NCI-H1417 treated with DMSO at 0.1 percent for 48 hours (cell line): ENCODE data around the gene CFAP68.
A peak's percentile ranks its signal among the peaks of the same experiment; 100 is the strongest.
"Not testable (repeated sequence)": the region's sequence is repeated elsewhere in the genome, so short reads cannot be mapped to it uniquely, and the experiment has no call there.

Source experiments
- DNase-seq: peaks from one replicate; lab custom pipeline; 2025; lab: John Stamatoyannopoulos, UW

Gene CFAP68

DNA sequence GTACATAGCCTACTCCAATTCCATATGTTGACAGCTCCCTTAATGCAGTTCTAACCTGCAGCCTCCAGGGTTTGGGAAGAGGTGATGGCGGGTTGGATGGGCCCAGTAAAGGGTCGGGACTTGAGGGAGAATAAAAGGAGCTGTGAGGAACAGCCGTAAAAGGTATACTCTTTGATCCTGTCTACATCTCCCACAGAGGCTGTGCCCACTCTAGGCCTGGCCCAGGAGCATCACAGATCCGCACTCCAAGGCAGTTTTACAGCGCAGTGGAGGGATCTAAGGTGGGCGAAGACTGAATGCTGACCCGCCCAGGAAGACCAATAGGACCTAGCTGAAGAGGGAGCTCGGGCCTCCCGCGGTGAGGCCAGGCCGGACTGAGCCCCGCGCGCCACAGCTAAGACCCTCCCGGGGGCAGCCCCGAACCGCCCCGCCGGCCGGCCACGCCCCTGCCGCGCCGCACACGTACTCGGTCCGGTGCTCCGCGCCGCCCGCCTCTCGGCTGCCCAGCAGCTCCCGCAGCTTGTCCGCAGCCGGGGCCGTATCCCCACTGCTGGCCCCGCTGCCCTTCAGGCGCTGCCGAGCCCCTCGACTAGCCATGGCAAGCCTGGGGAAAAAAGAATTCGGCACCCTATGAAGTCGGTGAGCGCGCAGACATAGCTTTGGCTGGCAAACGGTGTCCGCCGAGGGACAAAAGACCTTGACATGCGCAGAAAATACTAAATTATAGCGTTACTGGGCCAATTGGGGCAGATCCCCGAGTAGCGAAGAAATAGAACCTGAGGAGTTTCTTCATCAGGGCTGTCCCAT lies 8.3 kb upstream of the CFAP68 start, which contains the start of gene ALG9:
TSS of gene ALG9 (minus strand) at position 696 of the 807 bp plus-strand sequence. CDS start at position 597, 99 bp downstream.
- peak; percentile 52 for DNase-seq

- DNase-seq = no peak
Observed at GRCh38 chr11:111871693-111872161, 7.6 kb upstream of the CFAP68 start.

DNA sequence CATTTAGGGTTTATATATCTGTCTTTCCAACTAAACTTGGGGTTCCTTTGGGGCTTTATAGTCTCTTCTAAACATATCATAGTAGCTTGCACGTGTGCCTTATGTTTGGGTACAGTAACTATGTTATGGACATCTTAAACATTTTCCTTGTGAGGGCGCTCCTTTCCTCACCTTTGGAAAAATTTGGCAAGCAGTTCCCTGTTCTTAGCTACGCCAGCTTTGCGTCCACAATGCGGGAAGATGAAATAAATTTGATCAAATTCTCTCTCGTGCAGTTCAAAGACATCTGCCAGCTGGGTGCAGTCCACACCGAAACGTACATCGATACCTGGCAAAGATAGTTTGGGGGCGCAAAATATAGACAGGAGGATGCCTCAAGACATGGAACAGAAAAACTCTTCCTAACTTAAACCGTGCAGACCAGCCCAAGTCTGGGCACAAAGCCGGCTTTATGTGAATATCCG lies 924 bp upstream of the CFAP68 start:
- DNase-seq = peak; percentile 47

DNA sequence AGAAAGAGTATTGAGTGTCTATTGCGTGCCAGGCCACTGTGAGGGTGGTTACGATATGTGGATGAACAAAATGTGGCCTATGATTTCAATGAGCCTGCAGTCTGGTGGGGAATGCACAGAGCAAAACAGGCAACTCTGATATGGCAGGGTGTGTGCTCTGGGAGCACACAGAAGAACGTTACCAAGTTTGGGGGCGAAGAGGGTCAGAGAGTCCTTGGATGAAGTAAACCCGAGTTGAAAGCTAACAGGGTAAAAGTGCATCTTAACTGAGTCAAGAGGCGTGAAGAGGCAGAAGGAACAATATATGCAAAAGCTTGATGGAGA lies 258 bp downstream of the CFAP68 start:
- no peak for DNase-seq

GRCh38 chr11:111882202-111882601 lies 2.9 kb downstream of the CFAP68 start:
- no peak for DNase-seq

GRCh38 chr11:111885053-111885452 lies 5.7 kb downstream of the CFAP68 start:
- DNase-seq = not testable (repeated sequence)

DNA sequence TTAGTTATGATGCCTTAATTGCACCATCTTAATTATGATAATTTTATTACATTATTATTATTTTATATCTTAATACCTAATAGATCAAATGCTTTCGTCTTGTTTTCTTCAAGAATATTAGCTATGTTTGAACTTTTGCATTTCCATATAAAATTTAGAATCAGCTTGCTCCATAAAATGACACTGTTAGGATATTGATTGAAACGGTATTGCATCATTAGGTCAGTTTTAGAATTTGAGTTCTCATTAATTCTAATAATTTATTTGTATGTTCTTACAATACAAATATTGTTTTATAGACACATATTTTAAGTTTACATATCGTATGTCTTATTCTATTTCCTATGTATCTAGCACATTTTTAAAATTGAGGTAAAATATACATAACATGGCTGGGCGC lies 6.7 kb downstream of the CFAP68 start:
- no peak for DNase-seq

DNA sequence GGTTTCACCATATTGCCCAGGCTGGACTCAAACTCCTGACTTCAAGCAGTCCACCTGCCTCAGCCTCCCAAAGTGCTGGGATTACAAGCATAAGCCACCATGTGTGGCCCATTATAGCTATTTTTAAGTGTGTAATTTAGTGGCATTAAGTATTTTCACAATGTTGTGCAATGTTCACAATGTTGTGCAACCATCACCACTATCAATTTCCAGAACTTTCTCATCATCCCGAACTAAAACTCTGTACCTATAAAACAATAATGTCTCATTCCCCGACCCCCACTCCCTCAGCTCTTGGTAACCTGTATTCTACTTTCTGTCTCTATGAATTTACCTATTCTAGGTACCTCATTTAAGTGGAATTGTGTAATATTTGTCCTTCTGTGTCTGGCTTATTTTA lies 7.5 kb downstream of the CFAP68 start:
- no peak for DNase-seq

- DNase-seq = no peak
Observed at GRCh38 chr11:111905411-111905810, 26.1 kb downstream of the CFAP68 start.

DNA sequence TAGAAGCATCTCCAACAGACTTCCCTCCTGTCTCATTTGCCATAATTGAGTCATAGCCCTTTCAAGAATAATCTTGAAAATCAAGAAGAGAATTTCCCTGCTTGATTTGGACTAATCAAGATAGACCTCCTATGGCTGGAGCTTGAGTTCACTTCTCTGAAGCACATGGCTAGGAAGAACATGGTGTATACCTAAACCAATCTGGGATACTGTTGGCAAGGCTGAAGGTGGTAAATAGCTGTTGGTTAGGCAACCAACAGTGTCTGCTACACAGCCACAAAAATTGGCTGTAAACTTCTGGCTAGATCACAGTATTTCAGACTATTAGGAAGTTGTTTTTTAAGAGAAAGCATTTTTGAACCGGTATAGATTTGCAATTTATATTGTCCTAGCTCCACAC lies 27.3 kb downstream of the CFAP68 start:
- no peak for DNase-seq

- no peak for DNase-seq
Observed at GRCh38 chr11:111908639-111909305, 29.4 kb downstream of the CFAP68 start.

GRCh38 chr11:111909378-111909777 lies 30.0 kb downstream of the CFAP68 start:
- DNase-seq = no peak

DNA sequence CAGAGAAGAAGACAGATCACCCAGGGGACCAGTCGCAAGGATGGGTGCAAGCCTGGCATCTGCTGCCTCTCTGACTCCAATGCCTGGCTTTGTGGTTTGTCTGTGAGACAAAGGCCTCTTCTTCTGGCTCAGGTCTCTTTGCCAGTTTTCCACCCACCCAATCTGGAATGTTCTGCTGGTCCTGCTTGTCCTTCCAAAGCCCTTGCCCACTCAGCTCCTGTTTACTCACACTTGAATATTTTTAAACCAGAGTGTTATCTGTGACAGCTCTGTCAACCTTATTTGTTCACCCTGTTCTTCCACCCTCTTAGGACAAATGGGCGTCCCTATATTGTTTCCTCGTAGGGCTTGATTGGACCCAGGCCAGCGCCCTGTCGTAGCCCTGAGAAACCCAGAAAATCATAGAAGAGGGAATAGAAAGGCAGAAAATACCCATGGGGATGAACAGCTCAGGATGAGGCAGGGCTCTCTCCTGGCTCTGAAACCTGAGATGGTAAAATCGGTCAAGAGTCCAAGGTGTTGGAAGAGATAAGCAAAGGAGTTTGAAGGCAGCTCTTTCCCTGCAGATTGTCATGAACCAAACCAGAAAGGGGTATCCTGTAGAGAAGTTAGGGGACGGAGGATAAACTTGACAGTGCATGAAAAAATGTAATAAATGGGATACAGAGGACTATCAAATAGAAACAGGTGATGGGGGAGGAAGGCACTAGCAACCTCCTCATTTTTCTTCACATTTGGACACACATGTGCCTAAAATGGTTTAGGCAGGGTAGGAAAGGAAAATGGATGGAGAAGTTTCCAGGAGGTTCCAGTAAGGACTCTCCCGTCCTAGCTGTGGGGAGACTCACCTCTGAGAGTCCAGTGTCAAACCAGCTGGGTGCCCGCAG lies 31.6 kb downstream of the CFAP68 start:
- no peak for DNase-seq

DNA sequence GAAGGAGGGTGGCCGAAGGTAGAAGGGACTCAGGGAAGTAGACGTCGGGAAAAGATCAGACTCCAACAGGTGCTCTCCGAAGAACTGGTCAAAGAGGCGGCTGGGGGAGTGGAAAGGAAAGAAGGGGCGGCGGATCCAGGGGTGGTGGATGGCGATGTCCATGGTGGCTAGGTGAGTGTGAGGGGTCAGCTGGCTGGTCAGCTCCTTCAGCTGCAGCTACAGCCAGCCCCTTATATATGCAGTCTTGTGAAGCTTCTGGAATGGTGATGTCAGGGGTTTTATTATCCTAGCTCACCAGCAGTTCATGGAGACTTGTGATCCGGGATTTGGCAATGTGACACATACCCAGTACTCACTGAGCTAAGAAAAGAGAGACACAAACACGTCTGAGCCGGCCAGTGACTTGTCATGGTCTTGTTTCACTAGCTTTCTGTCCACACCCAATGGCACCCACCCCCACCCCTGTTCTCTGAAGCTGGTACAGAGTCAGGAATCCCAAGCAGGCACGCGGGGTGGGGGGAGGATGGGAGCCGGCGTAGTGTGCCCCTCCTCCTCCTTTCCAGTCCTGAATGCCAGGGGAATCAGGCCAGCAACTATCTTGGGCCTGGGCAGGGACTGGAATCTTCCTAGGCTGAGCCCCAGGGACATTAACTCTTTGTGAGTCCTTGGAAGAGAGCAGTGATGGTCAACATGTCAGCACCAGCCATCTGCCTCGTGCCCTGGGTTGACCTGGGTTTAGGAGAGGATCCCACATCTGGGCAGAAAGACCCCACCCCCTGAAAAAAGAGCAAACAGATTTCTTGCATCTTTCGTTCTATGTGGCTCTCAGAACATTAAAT lies 32.4 kb downstream of the CFAP68 start, which contains the start of gene CRYAB:
TSS of gene CRYAB (minus strand) at position 208 of the 839 bp plus-strand sequence. CDS start at position 162, 46 bp downstream.
- DNase-seq = no peak

DNA sequence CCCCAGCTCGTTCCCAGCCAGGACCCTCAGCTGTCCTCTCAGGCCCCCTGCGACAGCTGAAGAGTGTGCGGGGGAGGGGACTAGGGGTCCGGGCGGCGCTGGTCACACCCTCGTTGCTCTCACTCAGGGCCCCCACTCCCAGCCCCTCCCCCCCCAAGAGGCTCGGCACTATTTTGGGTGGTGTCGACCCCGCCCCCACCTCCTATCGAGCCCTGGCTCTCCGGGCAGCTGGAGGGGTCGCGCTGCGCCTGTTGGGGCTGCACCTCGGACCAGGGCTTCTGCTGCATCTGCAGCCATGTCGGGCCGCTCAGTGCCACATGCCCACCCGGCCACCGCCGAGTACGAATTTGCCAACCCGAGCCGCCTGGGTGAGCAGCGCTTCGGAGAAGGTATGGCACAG lies 33.2 kb downstream of the CFAP68 start, which contains the start of gene HSPB2:
TSS of gene HSPB2 (plus strand) at position 200 of the 400 bp plus-strand sequence. CDS start at position 296, 96 bp downstream.
- no peak for DNase-seq

DNA sequence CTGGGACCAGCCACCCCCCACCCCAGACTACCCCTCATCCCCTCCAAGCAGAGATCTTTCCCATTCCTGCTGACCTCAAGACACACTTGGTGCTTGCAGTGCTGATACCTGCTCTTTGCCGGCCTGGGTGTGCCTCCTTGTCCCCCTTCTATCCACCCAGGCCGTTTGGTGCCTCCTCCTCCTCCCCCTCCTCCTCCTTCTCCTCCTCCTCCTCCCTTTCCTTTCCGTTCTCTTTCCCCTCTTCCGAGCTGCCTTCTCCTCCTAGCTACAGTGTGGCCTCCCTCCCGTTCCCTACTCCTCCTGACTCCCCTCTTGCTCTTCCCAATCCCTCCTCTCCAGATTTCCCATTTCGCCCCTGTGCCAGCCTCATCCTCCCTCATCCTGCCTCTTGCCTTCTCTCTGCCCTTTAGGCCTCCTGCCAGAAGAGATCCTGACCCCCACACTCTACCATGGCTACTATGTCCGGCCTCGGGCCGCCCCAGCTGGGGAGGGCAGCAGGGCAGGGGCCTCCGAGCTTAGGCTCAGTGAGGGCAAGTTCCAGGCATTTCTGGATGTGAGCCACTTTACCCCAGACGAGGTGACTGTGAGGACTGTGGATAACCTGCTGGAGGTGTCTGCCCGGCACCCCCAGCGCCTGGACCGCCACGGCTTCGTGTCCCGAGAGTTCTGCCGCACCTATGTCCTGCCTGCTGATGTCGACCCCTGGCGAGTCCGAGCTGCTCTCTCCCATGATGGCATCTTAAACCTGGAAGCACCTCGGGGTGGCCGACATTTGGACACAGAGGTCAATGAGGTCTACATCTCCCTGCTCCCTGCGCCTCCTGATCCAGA lies 33.9 kb downstream of the CFAP68 start:
- DNase-seq = no peak

DNA sequence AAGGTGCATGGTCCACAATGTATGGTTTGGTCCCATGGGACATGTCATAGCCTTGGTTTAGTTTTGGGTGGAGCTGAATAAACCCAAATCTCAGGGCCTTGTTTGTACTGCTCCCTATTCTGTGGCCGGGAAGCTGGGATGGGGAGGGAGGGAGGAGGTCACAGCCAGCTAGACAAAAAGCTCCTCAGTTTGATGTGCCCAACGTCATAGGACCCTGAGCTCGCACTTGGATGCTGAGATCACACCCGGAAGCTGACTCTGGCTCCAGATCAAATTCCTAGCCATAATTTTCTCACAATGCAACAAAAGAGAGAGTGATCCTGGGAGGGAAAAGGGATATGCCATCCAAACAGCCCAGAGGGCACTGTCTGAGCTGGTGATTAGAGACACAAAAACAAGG lies 34.7 kb downstream of the CFAP68 start:
- no peak for DNase-seq

DNA sequence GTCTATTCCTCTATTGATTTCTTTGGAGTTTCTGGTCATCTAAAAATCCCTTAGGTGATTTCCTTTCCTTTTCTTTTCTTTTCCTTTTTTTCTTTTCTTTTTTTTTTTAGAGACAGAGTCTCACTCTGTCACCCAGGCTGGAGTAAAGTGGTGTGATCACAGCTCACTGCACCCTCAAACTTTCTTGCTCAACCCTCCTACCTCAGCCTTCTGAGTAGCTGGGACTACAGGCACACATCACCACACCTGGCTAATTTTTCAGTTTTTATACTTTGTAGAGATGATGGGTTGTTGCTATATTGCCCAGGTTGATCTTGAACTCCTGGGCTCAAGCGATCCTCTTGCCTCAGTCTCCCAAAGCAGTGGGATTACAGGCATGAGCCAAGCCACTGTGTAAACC lies 37.4 kb downstream of the CFAP68 start:
- DNase-seq = no peak

DNA sequence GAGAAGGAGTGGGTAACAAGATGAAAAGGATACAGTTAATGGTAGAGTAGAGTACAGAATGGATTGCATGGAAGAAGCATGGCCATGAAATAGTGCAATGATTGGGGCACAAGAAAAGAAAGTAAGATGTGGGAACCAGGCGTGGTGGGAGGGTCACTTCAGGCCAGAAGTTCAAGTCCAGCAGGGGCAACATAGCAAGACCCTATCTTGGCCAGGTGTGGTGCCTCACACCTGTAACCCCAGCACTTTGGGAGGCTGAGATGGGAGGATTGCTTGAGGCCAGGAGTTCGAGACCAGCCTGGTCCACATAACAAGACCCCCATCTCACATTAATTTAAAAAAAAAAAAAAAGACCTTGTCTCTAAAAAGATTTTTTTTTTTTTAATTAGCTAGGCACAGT lies 38.0 kb downstream of the CFAP68 start:
- no peak for DNase-seq

DNA sequence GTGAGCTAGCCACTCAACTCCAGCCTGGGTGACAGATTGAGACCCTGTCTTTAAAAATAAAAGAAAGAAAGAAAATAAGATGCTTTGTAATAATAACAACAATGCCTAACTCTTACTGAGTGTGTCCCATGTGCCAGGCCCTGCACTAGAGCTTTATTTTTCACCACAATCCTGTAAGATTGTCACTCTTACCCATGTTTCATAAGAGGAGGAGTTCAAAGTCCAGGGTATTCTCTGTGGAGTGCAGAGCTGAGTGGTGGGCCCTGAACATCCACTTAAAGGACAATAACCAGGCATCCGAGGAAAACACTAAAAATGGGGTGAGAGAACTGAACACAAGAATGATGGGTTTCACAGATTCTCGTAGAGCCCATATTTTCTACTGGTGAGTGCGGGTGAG lies 38.4 kb downstream of the CFAP68 start:
- no peak for DNase-seq
